K562 (cell line): Measurements from ENCODE around the gene HPS1. TPM values are rescaled to one million over a fixed set of nuclear protein-coding genes. Genes with fewer than 3 reads are reported as not detected.
A peak's percentile ranks its signal among the peaks of the same experiment; 100 is the strongest.

Experiments
- EHMT2 ChIP-seq: fragments of 450-650 bp; IDR thresholded peaks from 2 replicates; pipeline ENCODE4 v1.6.1; 2018; ENCODE audit warnings: antibody characterized with exemption
- KDM2B ChIP-seq: fragments of 250-450 bp; sonication (Bioruptor Pico); IDR thresholded peaks from 2 replicates; pipeline ENCODE4 v1.8.0; 2021; ENCODE audit warnings: mild to moderate bottlenecking, moderate library complexity
- NONO ChIP-seq, 2 experiments: fragments of 200-400 bp in 1 of 2; fragments of 450-650 bp in 1 of 2; formaldehyde crosslinking in 1 of 2; IDR thresholded peaks; 2 replicates each; pipeline ENCODE4 v1.6.1; 2017; ENCODE audit warnings: low read depth in 2 of 2, mild to moderate bottlenecking in 2 of 2, moderate library complexity in 2 of 2, low read length in 1 of 2
- NRF1 ChIP-seq, 2 experiments: fragments of 450-650 bp; IDR thresholded peaks in 1 of 2; conservative IDR thresholded peaks in 1 of 2; 2 replicates each; pipeline ENCODE4 v1.6.1; 2014; ENCODE audit warnings: mild to moderate bottlenecking in 2 of 2
- PHB2 ChIP-seq: fragments of 450-650 bp; IDR thresholded peaks from 2 replicates; pipeline ENCODE4 v1.6.1; 2017; ENCODE audit warnings: low read depth
- RBM39 ChIP-seq: fragments of 200-400 bp; formaldehyde crosslinking; optimal IDR thresholded peaks from 2 replicates; pipeline ENCODE3; 2018; ENCODE audit warnings: low read depth, low read length
- SRF ChIP-seq, 2 experiments: fragments of 250-450, 450-650 bp in 1 of 2; sonication (Bioruptor Pico) in 1 of 2; sonication (generic) in 1 of 2; formaldehyde crosslinking; IDR thresholded peaks; 2 replicates each; pipeline versions ENCODE4 v1.5.0 to v1.5.1; 2020 to 2022; ENCODE audit warnings: mild to moderate bottlenecking in 1 of 2, missing genetic modification reagents in 1 of 2
- polyA plus RNA-seq, 8 experiments: library from polyadenylated mRNA; depleted of rRNA in 4 of 8; stranded (reverse) in 5 of 8; unstranded in 3 of 8; fragments of >200 nt; fragmentation: Nextera tagmentation in 2 of 8; fragmentation: Illumina TruSeq in 1 of 8; extraction: Ambion mirVana in 2 of 8; extraction: Trizol in 1 of 8; gene quantifications; 2 replicates each; pipeline versions ENCODE4 v1.2.1 to v1.2.3, GENCODE V29; 2011 to 2014; ENCODE audit warnings: inconsistent platforms in 1 of 8, missing spikeins in 1 of 8
- total RNA-seq, 7 experiments: library from RNA; depleted of rRNA in 6 of 7; stranded (reverse); fragments of >200 nt in 6 of 7; fragmentation: Illumina TruSeq in 2 of 7; extraction: Trizol in 2 of 7; gene quantifications; 2 replicates each; pipeline versions ENCODE4 v1.2.1 to v1.2.3, GENCODE V29; 2011 to 2021; ENCODE audit warnings: low replicate concordance in 1 of 7
- TF ChIP-seq, protein P1 (sequence below): sonication (generic); formaldehyde crosslinking; IDR thresholded peaks from 2 replicates; pipeline ENCODE4 v1.8.1; 2023; ENCODE audit warnings: mild to moderate bottlenecking, missing genetic modification reagents
- TF ChIP-seq, protein P2 (sequence below): fragments of 450-650 bp; IDR thresholded peaks from 2 replicates; pipeline ENCODE4 v1.6.1; 2018; ENCODE audit not compliant: partially characterized antibody
- TF ChIP-seq, protein P3 (sequence below), 2 experiments: fragments of 450-650 bp; formaldehyde crosslinking in 1 of 2; IDR thresholded peaks; 2 replicates each; pipeline versions ENCODE4 v1.4.0 to v1.6.1; 2014 to 2020; ENCODE audit warnings: mild to moderate bottlenecking in 2 of 2, borderline replicate concordance in 1 of 2, low read depth in 1 of 2

Gene HPS1
- total and polyA plus RNA-seq, 9 of the 15 experiments (the other 6 are each of a cell fraction or from before 2014, with no cell fraction given), result 18.1 to 43.6 (median 26.3) TPM

DNA sequence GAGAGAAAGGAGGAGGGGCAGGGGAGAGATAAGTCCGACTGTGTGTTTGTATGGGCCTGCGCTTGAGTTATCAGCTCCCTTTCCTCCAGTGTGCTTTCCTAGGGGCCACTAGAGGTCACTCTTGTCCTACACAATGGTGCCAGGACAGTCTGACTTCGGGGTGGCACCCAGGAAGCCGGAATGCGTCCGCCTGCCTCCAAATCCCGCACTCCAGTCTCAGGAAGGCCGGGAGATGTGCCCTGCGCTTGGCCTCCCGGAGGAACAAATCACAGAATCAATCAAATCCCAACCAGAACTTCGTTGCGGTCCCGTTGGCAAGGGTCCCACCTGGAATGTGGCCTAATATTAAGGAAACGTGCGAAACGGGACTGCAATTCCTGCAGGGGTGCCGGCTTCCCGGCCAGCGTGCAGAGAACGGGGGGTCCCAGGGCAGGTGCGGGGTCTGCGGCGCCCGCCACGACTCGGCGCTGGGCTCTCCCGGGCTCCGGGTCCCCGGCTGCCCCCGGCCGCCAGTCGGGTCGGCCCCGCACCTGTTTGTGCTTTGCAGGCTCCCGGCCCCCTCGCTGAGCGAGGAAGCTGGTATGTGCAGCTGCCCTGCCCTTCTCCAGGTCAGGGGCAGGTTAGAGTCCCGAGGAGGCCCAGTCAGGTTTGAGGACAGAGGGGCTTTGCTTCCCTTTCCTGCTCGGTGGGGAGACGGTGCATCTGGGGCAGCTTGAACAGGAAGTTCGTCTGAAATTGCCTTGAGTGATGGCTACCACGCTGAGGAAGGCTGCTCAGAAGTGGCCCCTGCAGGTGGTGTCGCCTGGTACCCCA lies 21.0 kb upstream of the HPS1 start (continued):
- TF ChIP-seq NONO (IDR thresholded peaks at IDR 0.05; ENCODE audit: low read depth in 2 of 2, low read length in 1 of 2), result no peak
- TF ChIP-seq, protein P1, sequence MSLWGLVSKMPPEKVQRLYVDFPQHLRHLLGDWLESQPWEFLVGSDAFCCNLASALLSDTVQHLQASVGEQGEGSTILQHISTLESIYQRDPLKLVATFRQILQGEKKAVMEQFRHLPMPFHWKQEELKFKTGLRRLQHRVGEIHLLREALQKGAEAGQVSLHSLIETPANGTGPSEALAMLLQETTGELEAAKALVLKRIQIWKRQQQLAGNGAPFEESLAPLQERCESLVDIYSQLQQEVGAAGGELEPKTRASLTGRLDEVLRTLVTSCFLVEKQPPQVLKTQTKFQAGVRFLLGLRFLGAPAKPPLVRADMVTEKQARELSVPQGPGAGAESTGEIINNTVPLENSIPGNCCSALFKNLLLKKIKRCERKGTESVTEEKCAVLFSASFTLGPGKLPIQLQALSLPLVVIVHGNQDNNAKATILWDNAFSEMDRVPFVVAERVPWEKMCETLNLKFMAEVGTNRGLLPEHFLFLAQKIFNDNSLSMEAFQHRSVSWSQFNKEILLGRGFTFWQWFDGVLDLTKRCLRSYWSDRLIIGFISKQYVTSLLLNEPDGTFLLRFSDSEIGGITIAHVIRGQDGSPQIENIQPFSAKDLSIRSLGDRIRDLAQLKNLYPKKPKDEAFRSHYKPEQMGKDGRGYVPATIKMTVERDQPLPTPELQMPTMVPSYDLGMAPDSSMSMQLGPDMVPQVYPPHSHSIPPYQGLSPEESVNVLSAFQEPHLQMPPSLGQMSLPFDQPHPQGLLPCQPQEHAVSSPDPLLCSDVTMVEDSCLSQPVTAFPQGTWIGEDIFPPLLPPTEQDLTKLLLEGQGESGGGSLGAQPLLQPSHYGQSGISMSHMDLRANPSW, result no peak
- TF ChIP-seq PHB2, result no peak
- TF ChIP-seq, protein P2, sequence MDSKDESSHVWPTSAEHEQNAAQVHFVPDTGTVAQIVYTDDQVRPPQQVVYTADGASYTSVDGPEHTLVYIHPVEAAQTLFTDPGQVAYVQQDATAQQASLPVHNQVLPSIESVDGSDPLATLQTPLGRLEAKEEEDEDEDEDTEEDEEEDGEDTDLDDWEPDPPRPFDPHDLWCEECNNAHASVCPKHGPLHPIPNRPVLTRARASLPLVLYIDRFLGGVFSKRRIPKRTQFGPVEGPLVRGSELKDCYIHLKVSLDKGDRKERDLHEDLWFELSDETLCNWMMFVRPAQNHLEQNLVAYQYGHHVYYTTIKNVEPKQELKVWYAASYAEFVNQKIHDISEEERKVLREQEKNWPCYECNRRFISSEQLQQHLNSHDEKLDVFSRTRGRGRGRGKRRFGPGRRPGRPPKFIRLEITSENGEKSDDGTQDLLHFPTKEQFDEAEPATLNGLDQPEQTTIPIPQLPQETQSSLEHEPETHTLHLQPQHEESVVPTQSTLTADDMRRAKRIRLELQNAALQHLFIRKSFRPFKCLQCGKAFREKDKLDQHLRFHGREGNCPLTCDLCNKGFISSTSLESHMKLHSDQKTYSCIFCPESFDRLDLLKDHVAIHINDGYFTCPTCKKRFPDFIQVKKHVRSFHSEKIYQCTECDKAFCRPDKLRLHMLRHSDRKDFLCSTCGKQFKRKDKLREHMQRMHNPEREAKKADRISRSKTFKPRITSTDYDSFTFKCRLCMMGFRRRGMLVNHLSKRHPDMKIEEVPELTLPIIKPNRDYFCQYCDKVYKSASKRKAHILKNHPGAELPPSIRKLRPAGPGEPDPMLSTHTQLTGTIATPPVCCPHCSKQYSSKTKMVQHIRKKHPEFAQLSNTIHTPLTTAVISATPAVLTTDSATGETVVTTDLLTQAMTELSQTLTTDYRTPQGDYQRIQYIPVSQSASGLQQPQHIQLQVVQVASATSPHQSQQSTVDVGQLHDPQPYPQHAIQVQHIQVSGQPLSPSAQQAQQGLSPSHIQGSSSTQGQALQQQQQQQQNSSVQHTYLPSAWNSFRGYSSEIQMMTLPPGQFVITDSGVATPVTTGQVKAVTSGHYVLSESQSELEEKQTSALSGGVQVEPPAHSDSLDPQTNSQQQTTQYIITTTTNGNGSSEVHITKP, result no peak
- no peak for TF ChIP-seq KDM2B (CRISPR knock-in tag)
- TF ChIP-seq, protein P3, sequence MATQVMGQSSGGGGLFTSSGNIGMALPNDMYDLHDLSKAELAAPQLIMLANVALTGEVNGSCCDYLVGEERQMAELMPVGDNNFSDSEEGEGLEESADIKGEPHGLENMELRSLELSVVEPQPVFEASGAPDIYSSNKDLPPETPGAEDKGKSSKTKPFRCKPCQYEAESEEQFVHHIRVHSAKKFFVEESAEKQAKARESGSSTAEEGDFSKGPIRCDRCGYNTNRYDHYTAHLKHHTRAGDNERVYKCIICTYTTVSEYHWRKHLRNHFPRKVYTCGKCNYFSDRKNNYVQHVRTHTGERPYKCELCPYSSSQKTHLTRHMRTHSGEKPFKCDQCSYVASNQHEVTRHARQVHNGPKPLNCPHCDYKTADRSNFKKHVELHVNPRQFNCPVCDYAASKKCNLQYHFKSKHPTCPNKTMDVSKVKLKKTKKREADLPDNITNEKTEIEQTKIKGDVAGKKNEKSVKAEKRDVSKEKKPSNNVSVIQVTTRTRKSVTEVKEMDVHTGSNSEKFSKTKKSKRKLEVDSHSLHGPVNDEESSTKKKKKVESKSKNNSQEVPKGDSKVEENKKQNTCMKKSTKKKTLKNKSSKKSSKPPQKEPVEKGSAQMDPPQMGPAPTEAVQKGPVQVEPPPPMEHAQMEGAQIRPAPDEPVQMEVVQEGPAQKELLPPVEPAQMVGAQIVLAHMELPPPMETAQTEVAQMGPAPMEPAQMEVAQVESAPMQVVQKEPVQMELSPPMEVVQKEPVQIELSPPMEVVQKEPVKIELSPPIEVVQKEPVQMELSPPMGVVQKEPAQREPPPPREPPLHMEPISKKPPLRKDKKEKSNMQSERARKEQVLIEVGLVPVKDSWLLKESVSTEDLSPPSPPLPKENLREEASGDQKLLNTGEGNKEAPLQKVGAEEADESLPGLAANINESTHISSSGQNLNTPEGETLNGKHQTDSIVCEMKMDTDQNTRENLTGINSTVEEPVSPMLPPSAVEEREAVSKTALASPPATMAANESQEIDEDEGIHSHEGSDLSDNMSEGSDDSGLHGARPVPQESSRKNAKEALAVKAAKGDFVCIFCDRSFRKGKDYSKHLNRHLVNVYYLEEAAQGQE (IDR thresholded peaks at IDR 0.05; ENCODE audit: borderline replicate concordance), result peak; percentile 75
- TF ChIP-seq, protein P3 (CRISPR knock-in tag; IDR thresholded peaks at IDR 0.05; ENCODE audit: low read depth), result no peak
- TF ChIP-seq EHMT2, result no peak
- TF ChIP-seq SRF (CRISPR knock-in tag; IDR thresholded peaks at IDR 0.05), result no peak
- TF ChIP-seq NRF1 (conservative IDR thresholded peaks at IDR 0.05 in 1 of 2, IDR thresholded peaks at IDR 0.05 in 1 of 2), result peak in 1 of 2 experiments; percentile 61; a peak in 2 of 4 replicates
- no peak for TF ChIP-seq RBM39
